GM12892 (cell line): ENCODE measurements around the gene PCSK6.

Experiments
- POLR2A ChIP-seq: IDR thresholded peaks from 2 replicates; pipeline ENCODE4 v1.6.1; 2011; ENCODE audit warnings: low read depth, low read length, control low read depth
- POLR2AphosphoS5 ChIP-seq: IDR thresholded peaks from 2 replicates; pipeline ENCODE4 v1.6.1; 2011; ENCODE audit warnings: low read depth, low read length, control low read depth
- TAF1 ChIP-seq: IDR thresholded peaks from 2 replicates; pipeline ENCODE4 v1.6.1; 2011; ENCODE audit warnings: low read depth, mild to moderate bottlenecking, control low read depth, low read length, borderline replicate concordance

- no peak for TF ChIP-seq POLR2A
- TF ChIP-seq POLR2AphosphoS5, result no peak
- TF ChIP-seq TAF1, result no peak
Measured at GRCh38 chr15:101498076-101498716, 8.7 kb upstream of the PCSK6 start.
